Spleen (tissue), 7 donors: ENCODE data around the gene ADAM8.

Source experiments
- POLR2A ChIP-seq, 3 donors: fragments of 450-650 bp; IDR thresholded peaks; one replicate each; pipeline ENCODE4 v1.5.1; 2017; ENCODE audit warnings: antibody characterized with exemption in 3 of 3, mild to moderate bottlenecking in 1 of 3
- TF ChIP-seq, protein P1 (sequence below), 11 experiments: fragments of 200-600 bp in 7 of 11; fragments of 450-650 bp in 4 of 11; sonication (generic) in 4 of 11; IDR thresholded peaks in 8 of 11; conservative IDR thresholded peaks in 3 of 11; 1 replicate in 7 of 11; 2 replicates in 4 of 11; pipeline versions ENCODE4 v1.4.0 to v1.8.0; 2016 to 2021; ENCODE audit warnings: antibody characterized with exemption in 11 of 11, inconsistent platforms in 4 of 11, mild to moderate bottlenecking in 1 of 11
- donor health status: DM: no; HTN: no; CAD: no; lungs with moderate emphysema.
- donor health status: DM: no; HTN: no; CAD: no.
- donor health status: DM: no; HTN: no; CAD: no.

DNA sequence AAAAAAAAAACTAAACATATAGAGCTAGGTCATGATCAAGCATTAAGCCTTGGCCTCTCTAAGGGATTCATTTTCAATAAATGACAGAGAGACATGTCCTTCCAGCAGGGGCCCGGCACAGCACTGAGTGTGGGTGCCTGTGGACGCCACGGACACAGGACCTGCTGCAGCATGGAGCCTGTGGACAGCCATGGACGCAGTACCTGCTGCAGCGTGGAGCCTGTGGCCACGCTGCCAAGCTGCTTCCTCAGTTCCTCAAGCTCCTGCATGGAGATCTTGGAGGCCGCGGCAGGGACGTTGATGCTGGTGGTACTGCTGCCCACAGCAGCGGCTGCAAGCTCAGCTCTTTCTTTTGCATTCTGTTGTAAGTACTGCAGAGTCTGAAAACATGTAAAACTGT is 22.6 kb upstream of the ADAM8 start:
- TF ChIP-seq, protein P1, sequence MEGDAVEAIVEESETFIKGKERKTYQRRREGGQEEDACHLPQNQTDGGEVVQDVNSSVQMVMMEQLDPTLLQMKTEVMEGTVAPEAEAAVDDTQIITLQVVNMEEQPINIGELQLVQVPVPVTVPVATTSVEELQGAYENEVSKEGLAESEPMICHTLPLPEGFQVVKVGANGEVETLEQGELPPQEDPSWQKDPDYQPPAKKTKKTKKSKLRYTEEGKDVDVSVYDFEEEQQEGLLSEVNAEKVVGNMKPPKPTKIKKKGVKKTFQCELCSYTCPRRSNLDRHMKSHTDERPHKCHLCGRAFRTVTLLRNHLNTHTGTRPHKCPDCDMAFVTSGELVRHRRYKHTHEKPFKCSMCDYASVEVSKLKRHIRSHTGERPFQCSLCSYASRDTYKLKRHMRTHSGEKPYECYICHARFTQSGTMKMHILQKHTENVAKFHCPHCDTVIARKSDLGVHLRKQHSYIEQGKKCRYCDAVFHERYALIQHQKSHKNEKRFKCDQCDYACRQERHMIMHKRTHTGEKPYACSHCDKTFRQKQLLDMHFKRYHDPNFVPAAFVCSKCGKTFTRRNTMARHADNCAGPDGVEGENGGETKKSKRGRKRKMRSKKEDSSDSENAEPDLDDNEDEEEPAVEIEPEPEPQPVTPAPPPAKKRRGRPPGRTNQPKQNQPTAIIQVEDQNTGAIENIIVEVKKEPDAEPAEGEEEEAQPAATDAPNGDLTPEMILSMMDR (IDR thresholded peaks at IDR 0.05 in 8 of 11, conservative IDR thresholded peaks at IDR 0.05 in 3 of 11) = no peak
- no peak for TF ChIP-seq POLR2A (IDR thresholded peaks at IDR 0.05)
